Fibroblast of upper back skin (primary cell): ENCODE measurements around the gene PDZK1IP1.

Experiments used
- DNase-seq: peaks from one replicate; pipeline ENCODE4 v3.0.0-alpha.2; 2013

Gene PDZK1IP1

DNA sequence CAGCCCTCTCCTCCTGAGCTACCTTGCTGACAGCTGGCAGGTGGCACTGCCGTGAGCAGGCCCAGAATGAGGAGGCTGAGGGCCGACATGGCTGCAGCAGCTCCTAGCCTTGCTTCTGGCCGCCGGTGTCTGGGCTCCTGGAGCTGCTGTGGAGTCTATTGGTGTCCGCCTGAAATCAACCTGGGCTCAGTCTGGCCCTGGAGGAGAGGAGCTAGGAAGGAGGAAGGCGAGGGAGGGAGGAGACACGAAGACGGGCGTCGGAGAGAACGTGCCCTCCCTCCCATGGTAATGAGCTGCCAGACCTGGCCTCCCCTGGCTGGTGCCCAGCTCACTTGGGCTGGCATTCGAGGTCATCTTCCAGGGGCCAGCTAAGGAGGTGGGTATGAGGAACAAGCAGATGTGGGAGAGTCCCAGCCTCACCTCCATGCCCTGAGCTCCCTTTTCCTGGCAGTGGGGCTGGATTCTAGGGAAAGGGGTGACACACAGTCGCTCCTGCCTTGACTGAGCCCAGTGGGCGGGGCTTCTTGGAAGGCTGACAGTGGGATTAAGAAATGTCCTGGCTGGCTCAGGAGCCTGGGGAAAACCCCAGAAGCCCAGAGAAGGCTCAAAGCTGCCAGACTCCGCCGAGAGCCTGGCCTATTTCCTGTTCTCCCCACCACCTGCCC lies at the start of gene PDZK1IP1:
Gene PDZK1IP1 (minus strand): TSS at position 193 of the 665 bp plus-strand sequence. CDS start 104 bp downstream, at position 89.
- DNase-seq: peak; percentile 37

- DNase-seq: no peak
These were observed 49.2 kb upstream of the PDZK1IP1 start for GRCh38 chr1:47238935-47239592.

DNA sequence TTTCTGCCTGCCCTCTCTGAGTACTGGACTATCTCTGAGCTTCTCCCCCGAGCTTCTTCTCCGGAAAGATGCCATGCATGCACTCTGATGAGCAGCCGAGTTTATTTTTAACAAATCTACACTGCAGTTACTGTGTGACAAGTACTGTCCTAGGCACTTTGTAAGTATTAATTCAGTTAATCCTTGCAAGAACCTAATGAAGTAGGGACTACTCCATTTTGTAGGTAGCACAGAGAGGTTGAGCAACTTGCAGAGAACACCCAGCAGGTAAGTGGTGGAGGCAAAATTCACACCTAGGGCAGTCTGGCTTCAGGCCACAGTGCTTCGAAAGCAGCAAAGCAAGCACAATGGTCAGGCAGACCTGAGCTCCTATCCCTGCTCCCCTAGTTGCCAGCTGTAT lies 46.0 kb upstream of the PDZK1IP1 start:
- DNase-seq: no peak

DNA sequence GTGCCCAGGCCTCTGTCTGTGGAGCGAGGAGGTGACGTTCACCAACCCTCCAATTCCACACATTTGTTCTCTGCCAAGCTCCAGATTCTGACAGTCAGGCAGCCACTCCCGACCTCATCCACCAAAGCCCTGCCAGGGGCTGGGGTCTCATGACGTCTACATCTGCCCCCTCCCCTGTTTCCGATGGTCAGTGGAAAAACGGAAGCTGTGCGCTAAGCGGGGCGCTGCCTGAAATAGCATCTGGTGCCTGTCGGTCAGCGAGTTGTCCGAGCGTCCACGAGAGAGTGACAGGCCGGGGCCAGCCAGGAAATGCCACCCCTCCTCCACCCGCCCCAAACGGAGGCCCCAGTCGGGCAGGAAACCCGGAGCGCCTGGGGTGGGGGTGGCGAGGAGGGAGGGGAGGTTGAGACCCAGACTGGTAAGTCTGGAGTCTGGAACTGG lies 45.4 kb upstream of the PDZK1IP1 start:
- DNase-seq: no peak

DNA sequence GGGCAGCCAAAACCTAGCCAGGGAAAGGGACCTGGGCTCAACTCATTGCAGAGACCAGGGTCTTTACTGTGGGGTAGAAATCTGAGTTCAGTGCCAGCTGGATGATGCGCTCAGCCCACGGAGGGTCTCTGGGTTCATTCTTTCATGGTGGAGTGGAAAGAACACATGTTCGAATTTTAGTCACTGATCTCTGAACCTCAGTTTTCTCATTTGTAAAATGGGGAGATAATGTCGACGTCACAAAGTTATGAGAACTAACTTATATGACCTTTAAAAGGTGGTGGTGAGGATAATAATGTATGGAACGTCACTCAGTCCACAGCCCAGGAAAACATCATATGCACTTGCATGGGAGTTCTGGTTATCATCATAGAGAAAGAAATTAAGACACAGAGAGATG lies 43.4 kb upstream of the PDZK1IP1 start:
- no peak for DNase-seq

- no peak for DNase-seq
These were observed 42.5 kb upstream of the PDZK1IP1 start, which contains the start of gene TAL1 for GRCh38 chr1:47232187-47232874. TAL1 (minus strand) TSS chr1:47232225; CDS start chr1:47225888, 6,337 bp downstream.

GRCh38 chr1:47231301-47232186 lies 41.7 kb upstream of the PDZK1IP1 start:
- peak; percentile 61 for DNase-seq

GRCh38 chr1:47230692-47231300 lies 41.0 kb upstream of the PDZK1IP1 start:
- no peak for DNase-seq

GRCh38 chr1:47229886-47230691 lies 40.3 kb upstream of the PDZK1IP1 start:
- no peak for DNase-seq

- DNase-seq: no peak
These were observed 39.4 kb upstream of the PDZK1IP1 start for GRCh38 chr1:47229031-47229885.

DNA sequence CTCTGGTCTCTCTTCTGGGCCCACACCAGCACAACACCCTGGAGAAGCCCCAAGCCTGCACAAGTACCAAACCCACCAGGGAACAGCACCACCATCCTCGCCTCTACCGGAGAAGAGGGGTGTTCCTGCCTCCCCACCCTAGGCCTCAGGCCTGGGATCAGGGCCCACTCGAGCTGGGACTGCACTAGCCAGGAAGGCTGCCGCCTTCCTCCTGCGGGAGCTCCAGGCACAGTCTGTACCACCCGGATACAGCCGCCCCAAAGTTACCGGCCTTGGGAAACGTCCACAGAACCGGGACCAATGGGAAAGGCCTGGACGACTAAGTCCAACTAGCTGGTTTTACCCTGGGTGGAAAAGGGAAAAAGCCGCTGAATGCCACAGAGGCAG lies 38.8 kb upstream of the PDZK1IP1 start:
- no peak for DNase-seq

- DNase-seq: no peak
These were observed 37.8 kb upstream of the PDZK1IP1 start for GRCh38 chr1:47227341-47228232.

DNA sequence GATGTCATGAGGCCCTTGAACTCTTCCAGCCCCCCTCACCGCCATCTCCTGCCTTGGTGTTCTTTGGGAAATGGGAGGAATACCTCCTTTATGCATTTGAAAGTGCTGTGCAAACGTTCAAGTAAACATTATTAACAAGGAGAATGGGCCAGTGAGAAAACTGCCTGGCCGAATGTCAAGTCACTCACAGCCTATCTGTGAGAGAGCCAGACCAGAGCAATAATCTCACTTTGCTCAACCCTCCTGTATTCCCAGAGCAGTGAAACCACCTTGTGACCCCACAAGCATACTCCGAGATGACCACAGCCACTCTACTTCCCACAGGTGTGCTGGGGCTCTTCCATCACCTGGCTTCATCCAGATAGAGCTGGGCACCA lies 37.0 kb upstream of the PDZK1IP1 start:
- DNase-seq: no peak

- DNase-seq: no peak
These were observed 36.4 kb upstream of the PDZK1IP1 start for GRCh38 chr1:47226121-47226838.

DNA sequence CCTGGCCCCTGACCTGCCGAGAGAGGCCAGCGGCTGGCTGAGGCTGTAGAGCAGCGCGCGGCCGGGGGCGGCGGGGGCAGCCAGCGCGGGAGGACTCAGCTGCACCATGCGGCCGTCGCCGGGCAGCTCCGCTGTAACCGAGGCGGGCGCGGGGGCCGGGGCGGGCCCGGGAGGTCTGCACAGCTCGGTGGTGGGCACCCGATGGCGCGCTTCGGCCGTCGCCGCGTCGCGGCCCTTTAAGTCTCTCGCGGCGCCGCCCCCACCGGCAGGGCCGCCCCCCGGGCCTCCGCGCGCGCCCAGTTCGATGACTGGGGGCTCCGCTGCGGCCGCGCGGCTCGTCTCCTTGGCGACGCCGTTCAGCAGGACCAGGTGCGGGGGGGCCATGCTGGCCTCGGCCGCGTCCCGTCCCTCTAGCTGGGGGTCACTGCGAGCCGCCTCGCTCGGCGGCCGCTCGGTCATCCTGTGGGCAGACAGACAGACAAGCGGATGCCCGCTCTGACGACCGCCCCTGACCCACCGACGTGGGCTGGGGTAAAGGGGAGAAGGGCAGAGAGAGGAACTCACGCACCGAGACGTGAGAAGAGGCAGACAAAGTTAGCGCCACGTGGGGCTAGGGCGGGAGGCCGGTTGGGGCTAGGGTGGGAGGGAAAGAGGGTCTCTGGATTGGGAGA lies 35.7 kb upstream of the PDZK1IP1 start:
- no peak for DNase-seq

DNA sequence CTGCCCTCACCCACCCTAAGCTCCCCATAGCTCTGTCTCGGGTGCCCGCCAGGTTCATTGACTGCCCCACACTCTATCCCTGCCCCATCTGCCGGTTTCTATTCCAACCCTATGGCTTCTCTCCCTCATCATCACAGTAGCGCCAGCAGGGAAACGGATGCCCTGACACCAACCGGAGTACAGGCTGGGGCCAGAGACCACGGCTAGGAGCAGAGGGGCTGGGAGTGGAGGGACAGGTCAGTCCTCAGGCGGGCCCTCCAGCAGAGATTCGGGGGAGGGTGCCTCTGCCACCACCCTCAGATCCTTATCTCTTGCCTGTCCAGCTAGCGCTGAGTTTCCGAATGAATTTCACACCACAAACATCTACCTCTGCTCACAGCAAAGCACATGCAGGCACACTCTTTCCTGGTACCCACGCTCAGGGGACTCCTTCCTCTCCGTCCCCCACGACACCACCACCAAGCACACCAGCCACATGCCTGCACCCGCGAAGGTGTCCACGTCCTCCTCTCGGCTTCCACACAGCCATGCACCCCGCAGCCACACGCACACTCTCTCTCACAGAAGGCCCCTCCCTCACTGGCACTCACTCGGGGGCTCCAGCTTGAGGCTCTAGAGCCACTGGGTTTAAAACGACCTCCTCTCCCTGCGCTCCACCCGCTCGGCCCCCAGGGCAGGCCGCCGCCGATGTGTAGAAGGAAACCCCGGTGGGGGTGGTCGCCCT lies 35.0 kb upstream of the PDZK1IP1 start:
- no peak for DNase-seq

DNA sequence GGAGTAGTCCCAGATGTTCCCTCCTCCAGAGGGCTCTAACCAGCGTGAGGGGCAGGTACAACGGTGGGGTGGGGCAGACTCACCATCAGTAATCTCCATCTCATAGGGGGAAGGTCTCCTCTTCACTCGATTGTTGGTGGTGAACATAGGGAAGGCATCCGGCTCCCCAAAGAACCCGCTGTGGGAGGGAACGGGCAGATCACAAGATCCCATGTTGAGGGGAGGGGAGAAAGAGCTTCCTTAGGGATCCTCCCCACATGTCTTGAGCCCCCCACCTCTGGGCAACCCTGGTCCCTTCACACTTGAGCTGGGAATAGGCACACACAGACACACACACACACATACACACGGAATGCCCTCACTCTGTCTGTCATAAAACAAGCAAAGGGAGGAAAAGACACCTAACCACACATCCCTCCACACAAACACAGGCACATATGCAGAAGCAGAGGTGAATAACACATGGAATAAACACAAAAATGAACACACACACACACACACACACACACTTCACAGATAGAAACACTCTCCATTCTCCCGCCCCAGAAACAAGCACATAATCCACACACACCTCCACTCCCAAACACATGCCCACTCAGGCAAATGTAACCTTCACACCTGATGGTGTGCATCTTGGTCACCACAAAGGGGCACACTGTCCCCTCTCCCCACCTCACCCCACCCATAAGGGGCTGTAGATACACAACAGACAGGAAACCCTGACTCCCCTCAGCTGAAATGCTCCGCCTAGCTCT lies 34.3 kb upstream of the PDZK1IP1 start:
- no peak for DNase-seq
